Daoy (cell line): ENCODE results near the gene DLX3. TPM values are rescaled to one million over a fixed set of nuclear protein-coding genes. Genes with fewer than 3 reads are reported as not detected.
"Not testable (repeated sequence)": the region's sequence is repeated elsewhere in the genome, so short reads cannot be mapped to it uniquely, and the experiment has no call there.

ENCODE experiments used
- DNase-seq: peaks from one replicate; pipeline ENCODE4 v3.0.0-alpha.2; 2015; ENCODE audit warnings: low read depth
- total RNA-seq: library from RNA; depleted of rRNA; stranded (reverse); fragments of >200 nt; shearing (Covaris generic); gene quantifications from 2 replicates; pipeline ENCODE4 v1.2.3, GENCODE V29; 2014; rRNA removed

Gene DLX3
- total RNA-seq: not detected in 2 replicates

GRCh38 chr17:49995055-49995738 is at the start of gene DLX3:
DLX3 (minus strand) TSS chr17:49995224; CDS start chr17:49994998, 226 bp downstream.
- DNase-seq: peak; percentile 70

GRCh38 chr17:50044483-50044882 is 49.5 kb upstream of the DLX3 start:
- no peak for DNase-seq

GRCh38 chr17:50043290-50044148 is 48.5 kb upstream of the DLX3 start:
- DNase-seq: no peak

GRCh38 chr17:50042211-50042610 is 47.2 kb upstream of the DLX3 start:
- DNase-seq: no peak

- DNase-seq: not testable (repeated sequence)
Observed at GRCh38 chr17:50040496-50040895, 45.5 kb upstream of the DLX3 start.

- no peak for DNase-seq
Observed at GRCh38 chr17:50039058-50039457, 44.0 kb upstream of the DLX3 start.

GRCh38 chr17:50037321-50038107 is 42.5 kb upstream of the DLX3 start:
- peak; percentile 52 for DNase-seq

- no peak for DNase-seq
Observed at GRCh38 chr17:50036455-50037261, 41.6 kb upstream of the DLX3 start.

- no peak for DNase-seq
Observed at GRCh38 chr17:50035945-50036344, 40.9 kb upstream of the DLX3 start.

GRCh38 chr17:50035421-50035879 is 40.4 kb upstream of the DLX3 start:
- no peak for DNase-seq

GRCh38 chr17:50034498-50035364 is 39.7 kb upstream of the DLX3 start:
- no peak for DNase-seq

- DNase-seq: no peak
Observed at GRCh38 chr17:50033316-50033715, 38.3 kb upstream of the DLX3 start.

GRCh38 chr17:50029185-50029584 is 34.2 kb upstream of the DLX3 start:
- no peak for DNase-seq

GRCh38 chr17:50028736-50029120 is 33.7 kb upstream of the DLX3 start:
- DNase-seq: no peak

GRCh38 chr17:50027881-50028735 is 33.1 kb upstream of the DLX3 start:
- DNase-seq: peak; percentile 93

- DNase-seq: peak; percentile 98
Observed at GRCh38 chr17:50027172-50027880, 32.3 kb upstream of the DLX3 start.

GRCh38 chr17:50026837-50027171 is 31.8 kb upstream of the DLX3 start:
- DNase-seq: peak; percentile 85

GRCh38 chr17:50026046-50026675 is 31.1 kb upstream of the DLX3 start:
- no peak for DNase-seq
